Activated CD4-positive, alpha-beta T cell treated with anti-CD3 and anti-CD28 coated beads for 36 hours (primary cell): ENCODE data around the gene ENTR1. TPM values are rescaled to one million over a fixed set of nuclear protein-coding genes. Genes with fewer than 3 reads are reported as not detected.
"Not testable (repeated sequence)": the region's sequence is repeated elsewhere in the genome, so short reads cannot be mapped to it uniquely, and the experiment has no call there.

ENCODE experiments used
- ATAC-seq: fragments of 200-7000 bp; cut with Tn5 transposase; one replicate; pipeline ENCODE4 v1.10.0; 2021; ENCODE audit warnings: mild to moderate bottlenecking, moderate library complexity
- CTCF ChIA-PET: fragments of 350-600 bp; sonication (Branson Sonifier 250); formaldehyde crosslinking; loops from one replicate; lab custom pipeline; 2021; ENCODE audit warnings: antibody characterized with exemption; lab: Charles Lee
- POLR2A ChIA-PET: fragments of 350-600 bp; sonication (Branson Sonifier 250); formaldehyde crosslinking; loops from one replicate; lab custom pipeline; 2021; ENCODE audit warnings: antibody characterized with exemption, inconsistent platforms; lab: Charles Lee
- DNase-seq: peaks from one replicate; pipeline ENCODE4 v3.0.0-alpha.2; 2020
- H3K27ac Mint-ChIP-seq: one replicate; pipeline ENCODE4 v1.8.0; 2021; ENCODE audit warnings: mixed read lengths
- H3K27me3 Mint-ChIP-seq: one replicate; pipeline ENCODE4 v1.8.0; 2021; ENCODE audit warnings: mixed read lengths
- H3K36me3 Mint-ChIP-seq: one replicate; pipeline ENCODE4 v1.8.0; 2021; ENCODE audit warnings: low read depth, mixed read lengths
- H3K4me1 Mint-ChIP-seq: one replicate; pipeline ENCODE4 v1.8.0; 2021; ENCODE audit warnings: mixed read lengths
- H3K4me3 Mint-ChIP-seq: one replicate; pipeline ENCODE4 v1.8.0; 2021; ENCODE audit warnings: mild to moderate bottlenecking, moderate library complexity, mixed read lengths
- H3K9me3 Mint-ChIP-seq: one replicate; pipeline ENCODE4 v1.8.0; 2021; ENCODE audit warnings: low read depth, mixed read lengths
- intact Hi-C, 2 experiments: fragments of 100-400 bp; cut with DNase I in 1 of 2; cut with micrococcal nuclease in 1 of 2; formaldehyde crosslinking; loops; one replicate each; pipeline versions ENCODE4 v1.14.2 to v1.15.1; 2022 to 2024; cut with DNase I, micrococcal nuclease
- total RNA-seq, 2 experiments: library from RNA; stranded (reverse); gene quantifications; one replicate each; pipeline ENCODE4 v1.2.3, GENCODE V29; 2021

ENTR1 gene
- total RNA-seq, 2 experiments from 2014 or later: 57.2 to 67.7 TPM

DNA sequence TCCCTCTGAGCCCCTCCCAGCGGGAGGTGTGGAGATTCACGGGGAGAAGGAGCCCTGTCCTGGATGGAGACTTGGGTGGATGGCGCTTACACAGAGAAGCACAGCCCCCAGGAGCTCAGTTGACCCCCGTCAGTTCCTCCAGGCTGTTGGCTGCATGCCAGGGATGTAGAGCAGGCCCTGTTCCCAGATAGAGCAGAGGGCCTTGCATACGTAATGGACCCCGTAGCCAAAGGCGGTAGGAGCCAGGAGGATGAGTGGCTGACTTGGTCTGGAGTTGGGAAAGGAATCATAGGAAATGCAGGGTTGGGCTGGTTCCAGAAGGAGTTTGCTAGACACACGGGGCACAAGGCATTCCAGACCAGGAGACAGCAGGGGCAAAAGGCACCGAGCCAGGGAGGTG is 2.5 kb upstream of the ENTR1 start:
- H3K4me3 Mint-ChIP-seq: no peak overlapping the region
- CTCF ChIA-PET: interaction anchor here (0.6 kb wide), 1 partner anchor 46 kb away, joined by 3 read pairs; no protein-coding TSS in a partner anchor

GRCh38 chr9:136411378-136411777 is 964 bp upstream of the ENTR1 start:
- H3K4me3 Mint-ChIP-seq: peak overlapping the region; percentile 90
- no peaks in the 10 kb centered on the region for H3K9me3 Mint-ChIP-seq
- POLR2A ChIA-PET: no interaction called here
- CTCF ChIA-PET: interaction anchor here (1.1 kb wide), 1 partner anchor 10 kb away, joined by 7 read pairs; no protein-coding TSS in a partner anchor
- peaks cover 47% of the 10 kb centered on the region for H3K4me1 Mint-ChIP-seq
- no peaks in the 10 kb centered on the region for H3K27me3 Mint-ChIP-seq
- peaks cover 60% of the 10 kb centered on the region for H3K36me3 Mint-ChIP-seq
- DNase-seq: no peak
- H3K27ac Mint-ChIP-seq: peak overlapping the region; percentile 89
- no peak for ATAC-seq
- intact Hi-C loops: loop anchor here (2.0 kb wide), 2 partner anchors 71 to 317 kb away; partner anchors contain the start of gene SEC16A (in 1 of the 2)

More for the DNA sequence above, 2.5 kb upstream of the ENTR1 start:
- no peak overlapping the region for H3K27ac Mint-ChIP-seq
- no peak for DNase-seq
- H3K27me3 Mint-ChIP-seq: no peaks in the 10 kb centered on the region
- intact Hi-C loops: no loop called here
- H3K4me1 Mint-ChIP-seq: peaks cover 35% of the 10 kb centered on the region
- H3K9me3 Mint-ChIP-seq: no peaks in the 10 kb centered on the region
- ATAC-seq: no peak
- peaks cover 62% of the 10 kb centered on the region for H3K36me3 Mint-ChIP-seq
- POLR2A ChIA-PET: no interaction called here

DNA sequence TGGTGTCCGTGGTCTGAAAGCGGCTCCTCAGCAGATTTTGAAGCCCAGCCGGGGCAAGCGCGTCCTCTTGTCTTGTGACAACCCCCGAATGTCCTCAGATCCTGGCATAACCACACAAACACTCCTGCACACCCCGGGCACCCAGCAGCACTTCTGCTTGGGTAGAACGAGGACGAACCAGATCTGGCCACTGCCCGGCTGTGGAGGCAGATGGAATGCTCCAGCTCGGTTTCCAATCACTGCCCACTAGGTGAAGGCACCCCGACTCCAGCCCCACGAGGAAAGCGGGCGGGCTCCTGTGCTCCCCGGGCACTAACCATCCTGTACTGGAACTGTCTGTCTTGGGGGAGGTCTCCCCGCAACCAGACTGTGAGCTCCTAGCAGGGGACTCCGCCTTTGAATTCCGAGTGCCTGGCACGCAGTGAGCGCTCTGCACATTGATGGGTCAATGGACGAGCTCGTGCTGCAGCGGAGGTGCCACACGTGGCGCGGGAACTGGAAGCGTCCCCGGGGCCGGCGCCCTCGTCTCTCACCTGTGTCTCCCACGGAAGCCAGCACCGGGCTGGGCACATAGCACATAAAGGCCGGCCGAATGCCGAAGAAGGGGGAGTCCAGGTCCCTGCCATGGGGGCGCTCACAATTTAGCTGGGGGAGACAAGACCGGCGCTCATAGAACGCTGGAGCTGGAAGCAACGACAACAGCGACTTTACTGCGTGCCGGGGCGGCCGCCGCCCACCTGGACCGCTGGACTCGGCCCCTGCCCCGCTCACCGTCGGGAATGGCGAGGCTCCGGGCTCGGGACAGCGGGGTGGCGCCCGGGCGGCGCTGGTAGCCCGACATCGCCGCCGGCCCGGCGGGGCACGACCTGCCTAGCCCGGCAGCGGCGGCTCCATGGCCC is 608 bp downstream of the ENTR1 start:
- peaks cover 62% of the 10 kb centered on the region for H3K36me3 Mint-ChIP-seq
- intact Hi-C loops: loop anchor here (1.0 to 2.0 kb wide), 10 partner anchors 10 to 449 kb away; partner anchors contain the start of genes SEC16A (in 2 of the 2), SNAPC4 (in 2 of the 2), DNLZ (in 1 of the 2) and INPP5E (in 1 of the 2)
- DNase-seq (peak; percentile 66), ATAC-seq (peak; percentile 53)
- CTCF ChIA-PET: interaction anchor here (0.6 to 2.0 kb wide), 4 partner anchors 9 to 267 kb away, joined by 3 to 14 read pairs (median 3); no protein-coding TSS in a partner anchor
- no peaks in the 10 kb centered on the region for H3K9me3 Mint-ChIP-seq
- POLR2A ChIA-PET: interaction anchor here (0.6 to 0.7 kb wide), 4 partner anchors 12 to 460 kb away, joined by 3 read pairs; no protein-coding TSS in a partner anchor
- no peaks in the 10 kb centered on the region for H3K27me3 Mint-ChIP-seq
- peak overlapping the region; percentile 90 for H3K4me3 Mint-ChIP-seq
- H3K4me1 Mint-ChIP-seq: peaks cover 58% of the 10 kb centered on the region
- peak overlapping the region; percentile 94 for H3K27ac Mint-ChIP-seq

DNA sequence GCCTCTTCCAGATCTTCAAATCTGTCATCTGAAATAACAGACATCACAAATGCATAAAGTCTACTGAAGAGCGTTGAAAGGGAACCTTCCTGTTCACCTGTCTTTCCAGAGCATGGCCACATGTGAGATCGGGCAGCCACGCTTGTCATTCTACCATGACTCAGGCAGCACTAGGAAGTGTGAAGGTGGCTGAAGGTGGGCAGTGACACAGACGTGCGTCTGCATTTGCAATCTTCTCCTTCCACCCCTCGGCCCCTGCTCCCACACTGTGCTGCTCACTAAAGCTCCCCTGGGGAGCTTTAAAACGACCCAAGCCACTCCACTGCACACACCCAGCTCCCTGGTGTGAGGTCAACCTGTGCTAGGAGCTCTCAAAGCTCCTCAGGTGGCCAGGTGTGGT is 2.5 kb downstream of the ENTR1 start:
- no peak for ATAC-seq
- POLR2A ChIA-PET: no interaction called here
- peaks cover 54% of the 10 kb centered on the region for H3K36me3 Mint-ChIP-seq
- peaks cover 71% of the 10 kb centered on the region for H3K4me1 Mint-ChIP-seq
- peak overlapping the region; percentile 58 for H3K27ac Mint-ChIP-seq
- intact Hi-C loops: no loop called here
- H3K9me3 Mint-ChIP-seq: no peaks in the 10 kb centered on the region
- H3K27me3 Mint-ChIP-seq: no peaks in the 10 kb centered on the region
- CTCF ChIA-PET: no interaction called here
- peak overlapping the region; percentile 8 for H3K4me3 Mint-ChIP-seq
- no peak for DNase-seq

DNA sequence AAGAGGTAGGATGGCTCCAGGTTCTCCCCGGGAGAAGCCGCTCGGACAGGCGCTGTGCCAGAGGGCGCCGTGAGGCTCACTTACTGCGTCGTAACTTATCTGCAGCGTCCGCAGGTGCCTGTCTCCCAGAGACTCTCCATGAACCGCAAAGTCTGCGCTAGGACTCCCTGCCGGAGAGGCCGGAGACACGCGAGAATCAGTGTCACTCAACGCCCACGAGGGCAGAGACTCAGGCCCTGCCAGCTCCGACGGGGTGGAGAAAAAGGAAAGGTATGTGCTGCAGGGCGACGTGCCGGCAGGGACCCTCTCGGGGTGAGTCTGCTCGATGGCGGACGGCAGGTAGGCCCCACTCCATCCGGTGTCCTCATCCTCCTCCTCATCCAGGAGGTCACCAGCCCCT is 3.4 kb downstream of the ENTR1 start:
- ATAC-seq, POLR2A ChIA-PET, H3K9me3 Mint-ChIP-seq, H3K4me3 Mint-ChIP-seq, intact Hi-C loops, H3K27ac Mint-ChIP-seq, DNase-seq, H3K27me3 Mint-ChIP-seq, CTCF ChIA-PET: not testable (repeated sequence)
- H3K36me3 Mint-ChIP-seq: peaks cover 54% of the 10 kb centered on the region
- H3K4me1 Mint-ChIP-seq: peaks cover 74% of the 10 kb centered on the region

DNA sequence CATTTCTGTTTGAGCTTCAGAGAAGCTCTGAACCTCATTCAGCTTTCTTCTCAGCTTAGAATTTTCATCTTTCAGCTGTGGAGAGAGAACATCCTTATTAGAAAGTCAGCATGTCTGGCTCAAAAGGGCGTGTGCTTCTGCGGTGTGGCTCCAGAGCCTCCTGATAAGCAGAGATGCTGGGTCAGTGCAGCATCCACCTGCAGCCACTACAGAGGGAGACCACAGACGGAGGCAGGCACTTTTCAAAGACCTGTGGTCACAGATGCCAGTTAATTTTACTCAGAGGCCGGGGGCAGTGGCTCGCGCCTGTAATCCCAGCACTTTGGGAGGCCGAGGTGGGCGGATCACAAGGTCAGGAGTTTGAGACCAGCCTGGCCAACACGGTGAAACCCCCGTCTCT is 4.5 kb downstream of the ENTR1 start:
- Mint-ChIP-seq H3K27ac (peak overlapping the region; percentile 93), H3K36me3 (peaks cover 56% of the 10 kb centered on the region), H3K4me1 (peaks cover 67% of the 10 kb centered on the region)
- ATAC-seq, DNase-seq, CTCF ChIA-PET, H3K27me3 Mint-ChIP-seq, H3K9me3 Mint-ChIP-seq, POLR2A ChIA-PET, intact Hi-C loops, H3K4me3 Mint-ChIP-seq: not testable (repeated sequence)

GRCh38 chr9:136405481-136405880 is 4.9 kb downstream of the ENTR1 start:
- H3K9me3 Mint-ChIP-seq: no peaks in the 10 kb centered on the region
- no peak overlapping the region for H3K4me3 Mint-ChIP-seq
- CTCF ChIA-PET: no interaction called here
- intact Hi-C loops: no loop called here
- peaks cover 56% of the 10 kb centered on the region for H3K36me3 Mint-ChIP-seq
- POLR2A ChIA-PET: no interaction called here
- DNase-seq: no peak
- H3K4me1 Mint-ChIP-seq: peaks cover 71% of the 10 kb centered on the region
- H3K27ac Mint-ChIP-seq: peak overlapping the region; percentile 93
- H3K27me3 Mint-ChIP-seq: no peaks in the 10 kb centered on the region
- ATAC-seq: no peak

DNA sequence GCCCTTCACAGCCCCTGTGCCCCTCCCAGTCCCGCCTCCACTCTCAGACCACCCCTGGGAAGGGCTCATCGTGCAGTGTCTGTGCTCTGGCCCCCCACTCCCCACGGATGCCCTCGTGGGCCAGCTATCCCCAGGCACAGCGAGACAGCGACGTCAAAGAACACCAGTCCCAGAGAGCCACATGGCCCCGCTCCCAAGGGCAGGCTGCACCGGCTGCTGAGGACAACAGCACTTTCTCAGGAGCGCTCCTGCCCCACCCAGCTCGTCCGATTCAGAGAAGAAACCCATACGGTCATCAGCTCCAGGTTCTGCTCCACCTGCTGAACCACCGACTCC is 5.6 kb downstream of the ENTR1 start:
- peaks cover 69% of the 10 kb centered on the region for H3K4me1 Mint-ChIP-seq
- CTCF ChIA-PET: interaction anchor here (0.8 to 0.9 kb wide), 3 partner anchors 35 to 898 kb away, joined by 3 to 4 read pairs (median 3); partner anchors contain the start of genes DNLZ and NRARP

GRCh38 chr9:136403915-136404800 is 6.3 kb downstream of the ENTR1 start:
- Mint-ChIP-seq H3K27me3 (no peaks in the 10 kb centered on the region), H3K4me3 (peak overlapping the region; percentile 62), H3K27ac (peak overlapping the region; percentile 93), H3K9me3 (no peaks in the 10 kb centered on the region), H3K36me3 (peaks cover 51% of the 10 kb centered on the region), H3K4me1 (peaks cover 65% of the 10 kb centered on the region)
- ChIA-PET POLR2A (interaction anchor here (0.7 to 1.0 kb wide), 3 partner anchors 11 to 42 kb away, joined by 3 to 4 read pairs (median 3); no protein-coding TSS in a partner anchor), CTCF (interaction anchor here (0.8 to 0.9 kb wide), 4 partner anchors 36 to 898 kb away, joined by 3 to 4 read pairs (median 3); partner anchors contain the start of genes DNLZ and NRARP)
- DNase-seq (peak; percentile 71), ATAC-seq (peak; percentile 45)
- intact Hi-C loops: loop anchor here (5.0 kb wide), 4 partner anchors 33 to 497 kb away; partner anchors contain the start of genes CAMSAP1 (in 1 of the 2) and INPP5E (in 1 of the 2)

More for the DNA sequence above, 5.6 kb downstream of the ENTR1 start:
- H3K9me3 Mint-ChIP-seq: no peaks in the 10 kb centered on the region
- intact Hi-C loops: loop anchor here (5.0 kb wide), 4 partner anchors 33 to 497 kb away; partner anchors contain the start of genes CAMSAP1 (in 1 of the 2) and INPP5E (in 1 of the 2)
- peaks cover 54% of the 10 kb centered on the region for H3K36me3 Mint-ChIP-seq
- no peak for DNase-seq
- peak overlapping the region; percentile 62 for H3K4me3 Mint-ChIP-seq
- ATAC-seq: no peak
- H3K27ac Mint-ChIP-seq: peak overlapping the region; percentile 93
- no peaks in the 10 kb centered on the region for H3K27me3 Mint-ChIP-seq
- POLR2A ChIA-PET: no interaction called here

DNA sequence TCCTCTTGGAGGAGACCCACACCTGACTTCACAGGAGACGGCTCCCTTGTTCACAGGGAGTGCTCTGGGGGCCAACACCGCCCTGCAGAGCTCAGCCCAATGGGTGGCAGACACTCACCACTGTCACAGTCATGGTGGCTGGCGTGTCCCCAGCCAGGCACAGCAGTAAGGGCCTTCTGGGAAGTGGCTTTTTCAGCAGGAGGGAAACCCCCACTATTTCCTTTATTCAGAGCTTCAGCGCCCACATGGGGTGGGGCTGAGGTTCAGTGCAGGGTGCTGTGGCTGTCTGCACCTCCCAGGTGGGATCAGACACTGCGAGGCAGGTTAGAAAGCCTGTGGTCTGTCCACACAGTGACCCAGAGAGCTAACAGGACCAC is 6.9 kb downstream of the ENTR1 start:
- CTCF ChIA-PET: interaction anchor here (0.5 to 0.8 kb wide), 2 partner anchors 41 to 61 kb away, joined by 3 read pairs; no protein-coding TSS in a partner anchor
- peak overlapping the region; percentile 93 for H3K27ac Mint-ChIP-seq
- peaks cover 65% of the 10 kb centered on the region for H3K4me1 Mint-ChIP-seq

More for the DNA sequence above, 6.9 kb downstream of the ENTR1 start:
- H3K9me3 Mint-ChIP-seq: no peaks in the 10 kb centered on the region
- peak; percentile 85 for ATAC-seq
- H3K36me3 Mint-ChIP-seq: peaks cover 50% of the 10 kb centered on the region
- intact Hi-C loops: loop anchor here (5.0 kb wide), 4 partner anchors 34 to 496 kb away; partner anchors contain the start of genes CAMSAP1 (in 1 of the 2) and INPP5E (in 1 of the 2)
- peak; percentile 88 for DNase-seq
- H3K4me3 Mint-ChIP-seq: peak overlapping the region; percentile 62
- no peaks in the 10 kb centered on the region for H3K27me3 Mint-ChIP-seq
- POLR2A ChIA-PET: interaction anchor here (0.7 to 1.2 kb wide), 4 partner anchors 12 to 136 kb away, joined by 3 to 4 read pairs (median 4); no protein-coding TSS in a partner anchor
